Measurements from ENCODE around the gene KRTAP10-12. TPM values are rescaled to one million over a fixed set of nuclear protein-coding genes. Genes with fewer than 3 reads are reported as not detected.

KRTAP10-12 gene
- total RNA-seq, 1 donor from 2014 or later, result not detected

DNA sequence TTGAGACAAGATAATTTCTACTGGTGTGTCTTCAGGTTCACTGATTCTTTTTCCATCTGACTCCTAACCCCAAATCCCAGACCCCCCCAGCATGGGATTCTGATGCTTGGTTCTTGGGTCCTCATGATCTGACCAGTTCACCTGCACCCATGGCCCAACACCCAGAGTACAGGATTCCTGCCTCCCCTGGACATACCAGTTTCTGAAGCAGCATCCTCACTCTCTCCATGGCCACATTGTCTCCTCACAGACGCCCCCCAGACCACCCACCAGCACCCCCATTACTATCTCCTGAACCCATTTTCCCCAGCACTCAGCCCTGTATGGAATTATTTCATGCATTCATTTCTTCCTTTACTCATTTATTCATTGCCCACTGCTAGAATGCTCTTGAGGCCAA, 40.1 kb upstream of the KRTAP10-12 start:
- no peaks in the 10 kb centered on the region for H3K27me3 ChIP-seq (ENCODE audit: insufficient read depth, low read length)
- H3K27me3 Mint-ChIP-seq (ENCODE audit: low read depth, unreplicated experiment), result peaks cover 30% of the 10 kb centered on the region
- H3K4me1 ChIP-seq (ENCODE audit: insufficient read depth, low read length), result no peaks in the 10 kb centered on the region
- H3K9me3 Mint-ChIP-seq (ENCODE audit: unreplicated experiment), result peaks cover 29% of the 10 kb centered on the region
- no peak overlapping the region for H3K4me3 ChIP-seq (ENCODE audit: insufficient read depth, low read depth, low read length)
- H3K4me2 ChIP-seq (ENCODE audit: low read length), result no peak overlapping the region
- H3K27ac ChIP-seq (ENCODE audit: low read depth, low read length), result no peak overlapping the region
- H3K9me3 ChIP-seq (ENCODE audit: insufficient read depth, low read depth, low read length), result no peaks in the 10 kb centered on the region
- H3K36me3 ChIP-seq (ENCODE audit: insufficient read depth, low read length), result no peaks in the 10 kb centered on the region
- no peak overlapping the region for H3K27ac Mint-ChIP-seq (ENCODE audit: unreplicated experiment)
- H3K36me3 Mint-ChIP-seq (ENCODE audit: low read depth, unreplicated experiment), result peaks cover 2% of the 10 kb centered on the region
- no peaks in the 10 kb centered on the region for H4K20me1 ChIP-seq (ENCODE audit: insufficient read depth, low read length)
- TF ChIP-seq EZH2 (IDR thresholded peaks at IDR 0.05; ENCODE audit: insufficient read depth, low read length), result no peak
- TF ChIP-seq, protein P1, sequence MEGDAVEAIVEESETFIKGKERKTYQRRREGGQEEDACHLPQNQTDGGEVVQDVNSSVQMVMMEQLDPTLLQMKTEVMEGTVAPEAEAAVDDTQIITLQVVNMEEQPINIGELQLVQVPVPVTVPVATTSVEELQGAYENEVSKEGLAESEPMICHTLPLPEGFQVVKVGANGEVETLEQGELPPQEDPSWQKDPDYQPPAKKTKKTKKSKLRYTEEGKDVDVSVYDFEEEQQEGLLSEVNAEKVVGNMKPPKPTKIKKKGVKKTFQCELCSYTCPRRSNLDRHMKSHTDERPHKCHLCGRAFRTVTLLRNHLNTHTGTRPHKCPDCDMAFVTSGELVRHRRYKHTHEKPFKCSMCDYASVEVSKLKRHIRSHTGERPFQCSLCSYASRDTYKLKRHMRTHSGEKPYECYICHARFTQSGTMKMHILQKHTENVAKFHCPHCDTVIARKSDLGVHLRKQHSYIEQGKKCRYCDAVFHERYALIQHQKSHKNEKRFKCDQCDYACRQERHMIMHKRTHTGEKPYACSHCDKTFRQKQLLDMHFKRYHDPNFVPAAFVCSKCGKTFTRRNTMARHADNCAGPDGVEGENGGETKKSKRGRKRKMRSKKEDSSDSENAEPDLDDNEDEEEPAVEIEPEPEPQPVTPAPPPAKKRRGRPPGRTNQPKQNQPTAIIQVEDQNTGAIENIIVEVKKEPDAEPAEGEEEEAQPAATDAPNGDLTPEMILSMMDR (IDR thresholded peaks at IDR 0.05; ENCODE audit: insufficient read depth, low read depth, low read length), result no peak
- DNase-seq (ENCODE audit: low read depth), result no peak
- H3K4me3 Mint-ChIP-seq (ENCODE audit: unreplicated experiment), result no peak overlapping the region
- no peak overlapping the region for H3K9ac ChIP-seq (ENCODE audit: low read length)
- peaks cover 7% of the 10 kb centered on the region for H3K4me1 Mint-ChIP-seq (ENCODE audit: low read depth, unreplicated experiment)
- H3K79me2 ChIP-seq (ENCODE audit: insufficient read depth, low read length), result no peaks in the 10 kb centered on the region
- no peak overlapping the region for H2AFZ ChIP-seq (ENCODE audit: low read depth, low read length)
- FAIRE-seq, result no peak

- DNase-seq (ENCODE audit: low read depth), result no peak
- no peaks in the 10 kb centered on the region for H3K9me3 ChIP-seq (ENCODE audit: insufficient read depth, low read depth, low read length)
- Mint-ChIP-seq H3K4me1 (ENCODE audit: low read depth, unreplicated experiment) (peaks cover 7% of the 10 kb centered on the region), H3K36me3 (ENCODE audit: low read depth, unreplicated experiment) (peaks cover 2% of the 10 kb centered on the region), H3K9me3 (ENCODE audit: unreplicated experiment) (peaks cover 31% of the 10 kb centered on the region), H3K27ac (ENCODE audit: unreplicated experiment) (no peak within 1 kb of the TSS), H3K4me3 (ENCODE audit: unreplicated experiment) (peak within 1 kb of the TSS; percentile 40), H3K27me3 (ENCODE audit: low read depth, unreplicated experiment) (peaks cover 30% of the 10 kb centered on the region)
- no peak within 1 kb of the TSS for H2AFZ ChIP-seq (ENCODE audit: low read depth, low read length)
- no peaks in the 10 kb centered on the region for H3K27me3 ChIP-seq (ENCODE audit: insufficient read depth, low read length)
- H3K4me3 ChIP-seq (ENCODE audit: insufficient read depth, low read depth, low read length), result no peak within 1 kb of the TSS
- no peaks in the 10 kb centered on the region for H4K20me1 ChIP-seq (ENCODE audit: insufficient read depth, low read length)
- no peaks in the 10 kb centered on the region for H3K79me2 ChIP-seq (ENCODE audit: insufficient read depth, low read length)
- H3K4me2 ChIP-seq (ENCODE audit: low read length), result no peak within 1 kb of the TSS
- no peak within 1 kb of the TSS for H3K27ac ChIP-seq (ENCODE audit: low read depth, low read length)
- no peak for TF ChIP-seq EZH2 (IDR thresholded peaks at IDR 0.05; ENCODE audit: insufficient read depth, low read length)
- TF ChIP-seq, protein P1 (IDR thresholded peaks at IDR 0.05; ENCODE audit: insufficient read depth, low read depth, low read length), result no peak
- H3K9ac ChIP-seq (ENCODE audit: low read length), result no peak within 1 kb of the TSS
- no peak for FAIRE-seq
- H3K4me1 ChIP-seq (ENCODE audit: insufficient read depth, low read length), result no peaks in the 10 kb centered on the region
- no peaks in the 10 kb centered on the region for H3K36me3 ChIP-seq (ENCODE audit: insufficient read depth, low read length)
Measured at GRCh38 chr21:44657635-44658540, 39.1 kb upstream of the KRTAP10-12 start, which contains the start of gene KRTAP12-3. KRTAP12-3 (plus strand) TSS chr21:44657932; CDS start chr21:44657980, 48 bp downstream.

DNA sequence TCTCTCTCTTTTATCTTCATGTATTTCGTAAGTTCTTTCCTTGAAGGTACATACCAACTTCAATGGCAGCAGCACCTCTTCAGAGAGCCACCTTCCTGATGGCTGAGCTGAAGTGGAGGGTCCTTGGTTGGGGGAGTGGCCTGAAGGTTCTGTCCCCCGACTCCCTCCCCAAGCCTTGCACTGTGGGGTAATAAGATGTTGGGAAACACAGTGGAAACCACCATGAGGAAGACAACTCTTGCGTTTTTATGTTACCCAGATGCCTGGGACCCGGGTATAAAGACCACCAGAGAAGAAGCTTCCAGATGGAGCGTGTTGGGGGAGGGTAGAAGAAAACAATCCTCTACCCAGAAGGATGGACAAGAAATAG, 38.4 kb upstream of the KRTAP10-12 start:
- H3K36me3 Mint-ChIP-seq (ENCODE audit: low read depth, unreplicated experiment), result peaks cover 2% of the 10 kb centered on the region
- H3K4me1 Mint-ChIP-seq (ENCODE audit: low read depth, unreplicated experiment), result peaks cover 7% of the 10 kb centered on the region
- DNase-seq (ENCODE audit: low read depth) (no peak), FAIRE-seq (no peak)
- Histone ChIP-seq H3K4me3 (ENCODE audit: insufficient read depth, low read depth, low read length) (no peak overlapping the region), H3K36me3 (ENCODE audit: insufficient read depth, low read length) (no peaks in the 10 kb centered on the region), H4K20me1 (ENCODE audit: insufficient read depth, low read length) (no peaks in the 10 kb centered on the region), H3K79me2 (ENCODE audit: insufficient read depth, low read length) (no peaks in the 10 kb centered on the region), H3K9ac (ENCODE audit: low read length) (no peak overlapping the region), H3K27ac (ENCODE audit: low read depth, low read length) (no peak overlapping the region), H3K9me3 (ENCODE audit: insufficient read depth, low read depth, low read length) (no peaks in the 10 kb centered on the region), H3K4me2 (ENCODE audit: low read length) (no peak overlapping the region), H3K4me1 (ENCODE audit: insufficient read depth, low read length) (no peaks in the 10 kb centered on the region), H2AFZ (ENCODE audit: low read depth, low read length) (no peak overlapping the region), H3K27me3 (ENCODE audit: insufficient read depth, low read length) (no peaks in the 10 kb centered on the region)
- H3K4me3 Mint-ChIP-seq (ENCODE audit: unreplicated experiment), result peak overlapping the region; percentile 40
- TF ChIP-seq, protein P1 (IDR thresholded peaks at IDR 0.05; ENCODE audit: insufficient read depth, low read depth, low read length), result no peak
- no peak for TF ChIP-seq EZH2 (IDR thresholded peaks at IDR 0.05; ENCODE audit: insufficient read depth, low read length)
- no peak overlapping the region for H3K27ac Mint-ChIP-seq (ENCODE audit: unreplicated experiment)
- H3K9me3 Mint-ChIP-seq (ENCODE audit: unreplicated experiment), result peaks cover 29% of the 10 kb centered on the region
- peaks cover 29% of the 10 kb centered on the region for H3K27me3 Mint-ChIP-seq (ENCODE audit: low read depth, unreplicated experiment)
